SK-N-SH treated with all-trans-retinoic acid at 6 μM for 48 hours (cell line): ENCODE results near the gene LYZL6.

ENCODE experiments used
- ATAC-seq: fragments of 200-7000 bp; cut with Tn5 transposase; 3 replicates; pipeline ENCODE4 v1.9.1; 2020; ENCODE audit warnings: mild to moderate bottlenecking, moderate library complexity
- BACH2 ChIP-seq: fragments of 250-450 bp; sonication (Bioruptor Pico); IDR thresholded peaks from 2 replicates; pipeline ENCODE4 v1.9.0; 2021; ENCODE audit warnings: mild to moderate bottlenecking, borderline replicate concordance
- CSDC2 ChIP-seq: fragments of 250-450 bp; sonication (Bioruptor Pico); IDR thresholded peaks from 2 replicates; pipeline ENCODE4 v1.5.0; 2020; ENCODE audit warnings: mild to moderate bottlenecking, moderate library complexity
- ESRRG ChIP-seq: fragments of 250-450 bp; sonication (Bioruptor Pico); IDR thresholded peaks from 2 replicates; pipeline ENCODE4 v1.6.1; 2021; ENCODE audit warnings: mild to moderate bottlenecking
- GLIS3 ChIP-seq: fragments of 250-450 bp; sonication (Bioruptor Pico); IDR thresholded peaks from 2 replicates; pipeline ENCODE4 v1.5.0; 2020; ENCODE audit warnings: mild to moderate bottlenecking, moderate library complexity
- ISL1 ChIP-seq: fragments of 250-450 bp; sonication (Bioruptor Pico); IDR thresholded peaks from 2 replicates; pipeline ENCODE4 v2.1.2; 2022; ENCODE audit warnings: mild to moderate bottlenecking, moderate library complexity
- OSR1 ChIP-seq: fragments of 250-450 bp; sonication (Bioruptor Pico); IDR thresholded peaks from 2 replicates; pipeline ENCODE4 v1.8.0; 2022; ENCODE audit warnings: moderate library complexity, mild to moderate bottlenecking, inconsistent platforms
- PPARA ChIP-seq: fragments of 250-450 bp; sonication (Bioruptor Pico); IDR thresholded peaks from 2 replicates; pipeline ENCODE4 v1.5.0; 2020; ENCODE audit warnings: mild to moderate bottlenecking, borderline replicate concordance
- RARB ChIP-seq: fragments of 250-450 bp; sonication (Bioruptor Pico); IDR thresholded peaks from 2 replicates; pipeline ENCODE4 v1.8.0; 2021; ENCODE audit warnings: mild to moderate bottlenecking, moderate library complexity
- SNAI2 ChIP-seq: fragments of 250-450 bp; sonication (Bioruptor Pico); IDR thresholded peaks from 2 replicates; pipeline ENCODE4 v1.5.0; 2020; ENCODE audit warnings: mild to moderate bottlenecking, moderate library complexity
- TCF4 ChIP-seq: fragments of 250-450 bp; sonication (Bioruptor Pico); IDR thresholded peaks from 2 replicates; pipeline ENCODE4 v1.8.0; 2021; ENCODE audit warnings: mild to moderate bottlenecking, moderate library complexity, borderline replicate concordance
- TOX ChIP-seq: fragments of 250-450 bp; sonication (Bioruptor Pico); IDR thresholded peaks from 2 replicates; pipeline ENCODE4 v1.8.0; 2021; ENCODE audit warnings: mild to moderate bottlenecking, moderate library complexity, borderline replicate concordance
- ZC3H10 ChIP-seq: fragments of 250-450 bp; sonication (Bioruptor Pico); IDR thresholded peaks from 2 replicates; pipeline ENCODE4 v1.5.1; 2021; ENCODE audit warnings: mild to moderate bottlenecking, moderate library complexity
- ZFP3 ChIP-seq: fragments of 250-450 bp; sonication (Bioruptor Pico); IDR thresholded peaks from 2 replicates; pipeline ENCODE4 v1.5.0; 2020; ENCODE audit warnings: mild to moderate bottlenecking, moderate library complexity
- ZNF70 ChIP-seq: fragments of 450-650 bp; formaldehyde crosslinking; IDR thresholded peaks from 2 replicates; pipeline ENCODE4 v1.5.0; 2020; ENCODE audit warnings: mild to moderate bottlenecking, moderate library complexity
- TF ChIP-seq, protein P1 (sequence below): fragments of 250-450 bp; sonication (Bioruptor Pico); IDR thresholded peaks from 2 replicates; pipeline ENCODE4 v1.8.0; 2021; ENCODE audit warnings: low read depth, mild to moderate bottlenecking, moderate library complexity, borderline replicate concordance
- TF ChIP-seq, protein P2 (sequence below): fragments of 250-450 bp; sonication (Bioruptor Pico); IDR thresholded peaks from 2 replicates; pipeline ENCODE4 v1.5.1; 2020; ENCODE audit warnings: low read depth, mild to moderate bottlenecking, moderate library complexity
- TF ChIP-seq, protein P3 (sequence below): fragments of 250-450 bp; sonication (Bioruptor Pico); IDR thresholded peaks from 2 replicates; pipeline ENCODE4 v1.5.1; 2021; ENCODE audit warnings: mild to moderate bottlenecking, moderate library complexity
- TF ChIP-seq, protein P4 (sequence below): fragments of 250-450 bp; sonication (Bioruptor Pico); IDR thresholded peaks from 2 replicates; pipeline ENCODE4 v1.5.0; 2020; ENCODE audit warnings: mild to moderate bottlenecking, moderate library complexity

Gene LYZL6

DNA sequence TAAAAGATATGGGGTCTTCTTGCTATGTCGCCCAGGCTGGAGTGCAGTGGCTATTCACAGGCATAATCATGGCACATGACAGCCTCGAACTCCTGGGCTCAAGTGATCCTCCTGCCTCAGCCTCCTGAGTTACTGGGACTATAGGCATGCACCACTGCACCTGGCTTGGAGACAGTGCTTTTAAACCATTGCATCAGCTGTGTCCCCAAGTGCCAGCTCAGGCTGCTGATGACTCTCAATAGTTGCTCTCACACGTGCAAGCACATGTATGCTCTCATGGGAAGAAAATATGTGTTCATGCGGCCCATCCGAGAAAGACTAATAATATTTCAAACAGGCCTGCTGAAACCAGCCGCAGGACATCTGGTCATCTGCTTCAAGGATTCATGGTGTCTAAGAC, 29.0 kb upstream of the LYZL6 start:
- no peak for TF ChIP-seq SNAI2
- TF ChIP-seq, protein P1, sequence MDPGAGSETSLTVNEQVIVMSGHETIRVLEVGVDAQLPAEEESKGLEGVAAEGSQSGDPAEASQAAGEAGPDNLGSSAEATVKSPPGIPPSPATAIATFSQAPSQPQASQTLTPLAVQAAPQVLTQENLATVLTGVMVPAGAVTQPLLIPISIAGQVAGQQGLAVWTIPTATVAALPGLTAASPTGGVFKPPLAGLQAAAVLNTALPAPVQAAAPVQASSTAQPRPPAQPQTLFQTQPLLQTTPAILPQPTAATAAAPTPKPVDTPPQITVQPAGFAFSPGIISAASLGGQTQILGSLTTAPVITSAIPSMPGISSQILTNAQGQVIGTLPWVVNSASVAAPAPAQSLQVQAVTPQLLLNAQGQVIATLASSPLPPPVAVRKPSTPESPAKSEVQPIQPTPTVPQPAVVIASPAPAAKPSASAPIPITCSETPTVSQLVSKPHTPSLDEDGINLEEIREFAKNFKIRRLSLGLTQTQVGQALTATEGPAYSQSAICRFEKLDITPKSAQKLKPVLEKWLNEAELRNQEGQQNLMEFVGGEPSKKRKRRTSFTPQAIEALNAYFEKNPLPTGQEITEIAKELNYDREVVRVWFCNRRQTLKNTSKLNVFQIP (CRISPR knock-in tag), result no peak
- TF ChIP-seq ZNF70 (CRISPR knock-in tag), result no peak
- no peak for ATAC-seq

DNA sequence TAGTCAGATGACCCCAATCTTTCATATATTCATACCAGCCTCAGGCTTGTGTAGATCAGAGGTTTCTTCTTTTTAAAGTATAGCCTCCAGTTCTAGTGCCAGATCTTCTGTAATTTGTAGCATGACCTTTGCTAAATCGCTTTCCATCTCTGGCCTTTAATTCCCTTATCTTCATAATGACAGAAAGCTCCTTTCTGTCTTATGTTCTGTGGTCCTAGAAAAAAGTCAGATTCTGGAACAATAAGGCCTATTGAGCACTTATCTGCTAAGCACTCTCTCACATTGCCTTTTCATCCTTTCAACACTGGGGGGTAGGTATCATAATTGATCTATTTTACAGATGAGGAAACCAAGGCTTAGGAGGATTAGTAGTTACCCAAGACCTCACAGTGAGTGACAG, 28.6 kb upstream of the LYZL6 start:
- TF ChIP-seq ISL1 (no peak), ESRRG (CRISPR knock-in tag) (no peak), ZNF70 (CRISPR knock-in tag) (no peak), ZFP3 (CRISPR knock-in tag) (no peak), PPARA (CRISPR knock-in tag) (no peak), SNAI2 (no peak), BACH2 (CRISPR knock-in tag) (no peak), TCF4 (no peak), TOX (CRISPR knock-in tag) (no peak), GLIS3 (CRISPR knock-in tag) (no peak)
- TF ChIP-seq, protein P2, sequence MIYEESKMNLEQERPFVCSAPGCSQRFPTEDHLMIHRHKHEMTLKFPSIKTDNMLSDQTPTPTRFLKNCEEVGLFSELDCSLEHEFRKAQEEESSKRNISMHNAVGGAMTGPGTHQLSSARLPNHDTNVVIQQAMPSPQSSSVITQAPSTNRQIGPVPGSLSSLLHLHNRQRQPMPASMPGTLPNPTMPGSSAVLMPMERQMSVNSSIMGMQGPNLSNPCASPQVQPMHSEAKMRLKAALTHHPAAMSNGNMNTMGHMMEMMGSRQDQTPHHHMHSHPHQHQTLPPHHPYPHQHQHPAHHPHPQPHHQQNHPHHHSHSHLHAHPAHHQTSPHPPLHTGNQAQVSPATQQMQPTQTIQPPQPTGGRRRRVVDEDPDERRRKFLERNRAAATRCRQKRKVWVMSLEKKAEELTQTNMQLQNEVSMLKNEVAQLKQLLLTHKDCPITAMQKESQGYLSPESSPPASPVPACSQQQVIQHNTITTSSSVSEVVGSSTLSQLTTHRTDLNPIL (CRISPR knock-in tag), result no peak
- TF ChIP-seq, protein P3, sequence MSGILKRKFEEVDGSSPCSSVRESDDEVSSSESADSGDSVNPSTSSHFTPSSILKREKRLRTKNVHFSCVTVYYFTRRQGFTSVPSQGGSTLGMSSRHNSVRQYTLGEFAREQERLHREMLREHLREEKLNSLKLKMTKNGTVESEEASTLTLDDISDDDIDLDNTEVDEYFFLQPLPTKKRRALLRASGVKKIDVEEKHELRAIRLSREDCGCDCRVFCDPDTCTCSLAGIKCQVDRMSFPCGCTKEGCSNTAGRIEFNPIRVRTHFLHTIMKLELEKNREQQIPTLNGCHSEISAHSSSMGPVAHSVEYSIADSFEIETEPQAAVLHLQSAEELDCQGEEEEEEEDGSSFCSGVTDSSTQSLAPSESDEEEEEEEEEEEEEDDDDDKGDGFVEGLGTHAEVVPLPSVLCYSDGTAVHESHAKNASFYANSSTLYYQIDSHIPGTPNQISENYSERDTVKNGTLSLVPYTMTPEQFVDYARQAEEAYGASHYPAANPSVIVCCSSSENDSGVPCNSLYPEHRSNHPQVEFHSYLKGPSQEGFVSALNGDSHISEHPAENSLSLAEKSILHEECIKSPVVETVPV, result no peak
- TF ChIP-seq, protein P4, sequence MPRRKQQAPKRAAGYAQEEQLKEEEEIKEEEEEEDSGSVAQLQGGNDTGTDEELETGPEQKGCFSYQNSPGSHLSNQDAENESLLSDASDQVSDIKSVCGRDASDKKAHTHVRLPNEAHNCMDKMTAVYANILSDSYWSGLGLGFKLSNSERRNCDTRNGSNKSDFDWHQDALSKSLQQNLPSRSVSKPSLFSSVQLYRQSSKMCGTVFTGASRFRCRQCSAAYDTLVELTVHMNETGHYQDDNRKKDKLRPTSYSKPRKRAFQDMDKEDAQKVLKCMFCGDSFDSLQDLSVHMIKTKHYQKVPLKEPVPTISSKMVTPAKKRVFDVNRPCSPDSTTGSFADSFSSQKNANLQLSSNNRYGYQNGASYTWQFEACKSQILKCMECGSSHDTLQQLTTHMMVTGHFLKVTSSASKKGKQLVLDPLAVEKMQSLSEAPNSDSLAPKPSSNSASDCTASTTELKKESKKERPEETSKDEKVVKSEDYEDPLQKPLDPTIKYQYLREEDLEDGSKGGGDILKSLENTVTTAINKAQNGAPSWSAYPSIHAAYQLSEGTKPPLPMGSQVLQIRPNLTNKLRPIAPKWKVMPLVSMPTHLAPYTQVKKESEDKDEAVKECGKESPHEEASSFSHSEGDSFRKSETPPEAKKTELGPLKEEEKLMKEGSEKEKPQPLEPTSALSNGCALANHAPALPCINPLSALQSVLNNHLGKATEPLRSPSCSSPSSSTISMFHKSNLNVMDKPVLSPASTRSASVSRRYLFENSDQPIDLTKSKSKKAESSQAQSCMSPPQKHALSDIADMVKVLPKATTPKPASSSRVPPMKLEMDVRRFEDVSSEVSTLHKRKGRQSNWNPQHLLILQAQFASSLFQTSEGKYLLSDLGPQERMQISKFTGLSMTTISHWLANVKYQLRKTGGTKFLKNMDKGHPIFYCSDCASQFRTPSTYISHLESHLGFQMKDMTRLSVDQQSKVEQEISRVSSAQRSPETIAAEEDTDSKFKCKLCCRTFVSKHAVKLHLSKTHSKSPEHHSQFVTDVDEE (CRISPR knock-in tag), result no peak
- ATAC-seq, result no peak

DNA sequence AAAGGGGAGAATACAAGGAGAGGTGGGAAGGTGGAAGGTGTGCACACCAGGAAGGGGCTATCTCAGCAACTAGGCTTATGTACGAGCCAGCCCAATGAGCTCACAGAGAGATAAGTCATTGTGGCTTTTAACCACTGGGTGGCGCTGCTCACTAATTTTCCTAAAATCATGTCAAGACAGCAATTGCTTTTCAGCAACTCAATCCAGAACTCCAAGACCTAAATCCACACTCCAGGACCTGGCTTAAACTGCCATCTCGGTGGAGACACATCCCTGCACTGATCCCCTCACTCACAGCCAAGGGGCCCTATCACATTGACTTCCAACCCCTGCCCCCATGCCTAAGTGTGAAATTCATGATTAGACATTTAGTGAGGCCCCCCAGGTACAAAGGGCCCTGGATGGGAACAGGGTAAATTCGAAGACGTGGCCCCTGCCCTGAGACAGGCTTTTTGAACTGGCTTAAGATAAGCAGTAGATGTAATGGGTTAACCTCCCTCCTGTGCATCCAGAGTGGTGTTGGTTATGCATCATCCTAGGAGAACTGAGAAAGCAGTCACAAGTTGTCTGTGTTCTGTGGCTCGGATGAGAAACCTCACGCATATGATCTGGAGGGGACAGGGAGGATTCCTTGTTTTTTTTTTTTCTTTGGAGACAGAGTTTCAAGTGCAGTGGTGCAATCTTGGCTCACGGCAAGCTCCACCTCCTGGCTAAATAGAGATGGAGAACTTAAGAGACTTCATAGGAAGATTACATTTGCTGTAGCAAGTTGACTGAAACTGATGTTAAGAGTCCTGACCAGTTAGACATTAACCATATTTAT, 26.3 kb upstream of the LYZL6 start:
- no peak for TF ChIP-seq RARB
- no peak for TF ChIP-seq CSDC2 (CRISPR knock-in tag)
- TF ChIP-seq ZNF70 (CRISPR knock-in tag), result no peak
- TF ChIP-seq ESRRG (CRISPR knock-in tag), result no peak
- TF ChIP-seq, protein P4 (CRISPR knock-in tag), result no peak
- TF ChIP-seq SNAI2, result no peak
- TF ChIP-seq ISL1, result no peak
- no peak for TF ChIP-seq TOX (CRISPR knock-in tag)
- no peak for TF ChIP-seq ZC3H10 (CRISPR knock-in tag)
- no peak for TF ChIP-seq OSR1 (CRISPR knock-in tag)
- no peak for TF ChIP-seq ZFP3 (CRISPR knock-in tag)
- ATAC-seq, result peak; percentile 94
